Mucosa of descending colon (tissue), 3 donors: Measurements from ENCODE around the gene CNST. TPM values are rescaled to one million over a fixed set of nuclear protein-coding genes. Genes with fewer than 3 reads are reported as not detected.

ENCODE experiments used
- ATAC-seq: fragments of 200-7000 bp; cut with Tn5 transposase; one replicate; pipeline ENCODE4 v1.9.1; 2020; ENCODE audit warnings: mild to moderate bottlenecking, moderate library complexity
- DNase-seq, 3 donors: peaks; one replicate each; pipeline ENCODE4 v3.0.0-alpha.2; 2020
- H3K36me3 ChIP-seq: fragments of 200-600 bp; one replicate; pipeline ENCODE4 v1.8.0; 2021; ENCODE audit warnings: low read depth, mild to moderate bottlenecking
- H3K4me1 ChIP-seq: fragments of 200-600 bp; one replicate; pipeline ENCODE4 v1.8.0; 2021; ENCODE audit warnings: low read depth, mild to moderate bottlenecking
- H3K4me3 ChIP-seq: fragments of 200-600 bp; one replicate; pipeline ENCODE4 v1.8.0; 2021; ENCODE audit warnings: mild to moderate bottlenecking
- H3K9me3 ChIP-seq: fragments of 200-600 bp; one replicate; pipeline ENCODE4 v1.8.0; 2021; ENCODE audit warnings: mild to moderate bottlenecking
- intact Hi-C, 2 donors: fragments of 100-400 bp; cut with DNase I in 1 of 2; cut with micrococcal nuclease in 1 of 2; formaldehyde crosslinking; loops; one replicate each; pipeline versions ENCODE4 v1.11.0 to v1.11.1; 2022; cut with DNase I, micrococcal nuclease
- total RNA-seq, 3 donors: library from RNA; stranded (reverse); fragmentation: NEBNext Ultra II Directional in 2 of 3; extraction: Animal tissue kit (Norgen Biotek cat#: 25700) in 2 of 3; gene quantifications; one replicate each; pipeline versions ENCODE4 v1.2.1 to v1.2.4, GENCODE V29; 2021 to 2023
- TF ChIP-seq, protein P1 (sequence below): fragments of 200-600 bp; IDR thresholded peaks from one replicate; pipeline ENCODE4 v1.8.0; 2022; ENCODE audit warnings: antibody characterized with exemption, mild to moderate bottlenecking
- donor health status: DM: no; HTN: no; CAD: no; lungs with moderate emphysema.
- donor health status: DM: no; HTN: no; CAD: no.
- donor health status: DM: no; HTN: yes; CAD: no.

CNST gene
- total RNA-seq, 3 donors from 2014 or later: 31.6 to 47.7 (median 44.6) TPM

GRCh38 chr1:246680190-246680589, 113.9 kb downstream of the CNST start:
- intact Hi-C loops: no loop called here
- ATAC-seq (no peak), DNase-seq (no peak)
- Histone ChIP-seq H3K9me3 (no peaks in the 10 kb centered on the region), H3K4me3 (no peak overlapping the region), H3K4me1 (peaks cover 29% of the 10 kb centered on the region), H3K36me3 (no peaks in the 10 kb centered on the region)
- TF ChIP-seq, protein P1, sequence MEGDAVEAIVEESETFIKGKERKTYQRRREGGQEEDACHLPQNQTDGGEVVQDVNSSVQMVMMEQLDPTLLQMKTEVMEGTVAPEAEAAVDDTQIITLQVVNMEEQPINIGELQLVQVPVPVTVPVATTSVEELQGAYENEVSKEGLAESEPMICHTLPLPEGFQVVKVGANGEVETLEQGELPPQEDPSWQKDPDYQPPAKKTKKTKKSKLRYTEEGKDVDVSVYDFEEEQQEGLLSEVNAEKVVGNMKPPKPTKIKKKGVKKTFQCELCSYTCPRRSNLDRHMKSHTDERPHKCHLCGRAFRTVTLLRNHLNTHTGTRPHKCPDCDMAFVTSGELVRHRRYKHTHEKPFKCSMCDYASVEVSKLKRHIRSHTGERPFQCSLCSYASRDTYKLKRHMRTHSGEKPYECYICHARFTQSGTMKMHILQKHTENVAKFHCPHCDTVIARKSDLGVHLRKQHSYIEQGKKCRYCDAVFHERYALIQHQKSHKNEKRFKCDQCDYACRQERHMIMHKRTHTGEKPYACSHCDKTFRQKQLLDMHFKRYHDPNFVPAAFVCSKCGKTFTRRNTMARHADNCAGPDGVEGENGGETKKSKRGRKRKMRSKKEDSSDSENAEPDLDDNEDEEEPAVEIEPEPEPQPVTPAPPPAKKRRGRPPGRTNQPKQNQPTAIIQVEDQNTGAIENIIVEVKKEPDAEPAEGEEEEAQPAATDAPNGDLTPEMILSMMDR: no peak

DNA sequence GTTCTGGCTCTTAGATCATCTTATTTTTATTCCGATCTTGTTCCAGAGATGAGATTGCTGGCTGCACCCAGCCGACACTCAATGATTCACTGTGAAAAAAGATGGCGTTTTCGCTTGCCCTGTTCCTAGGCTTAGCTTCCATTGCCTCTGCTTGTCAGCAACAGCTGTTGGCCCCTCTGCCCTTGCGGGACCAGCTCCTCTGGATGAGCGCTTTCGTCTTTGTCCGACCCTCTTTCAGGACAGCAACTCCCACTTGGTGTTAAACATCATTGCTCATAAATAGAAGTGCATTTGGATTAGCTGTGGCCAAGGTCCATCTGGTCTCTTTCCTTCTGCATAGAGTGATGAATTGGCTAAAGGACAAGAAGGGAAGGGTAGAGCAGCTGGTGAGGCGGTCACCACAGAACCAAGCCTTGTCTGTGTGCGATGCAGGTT, 114.5 kb downstream of the CNST start:
- peaks cover 29% of the 10 kb centered on the region for H3K4me1 ChIP-seq

DNA sequence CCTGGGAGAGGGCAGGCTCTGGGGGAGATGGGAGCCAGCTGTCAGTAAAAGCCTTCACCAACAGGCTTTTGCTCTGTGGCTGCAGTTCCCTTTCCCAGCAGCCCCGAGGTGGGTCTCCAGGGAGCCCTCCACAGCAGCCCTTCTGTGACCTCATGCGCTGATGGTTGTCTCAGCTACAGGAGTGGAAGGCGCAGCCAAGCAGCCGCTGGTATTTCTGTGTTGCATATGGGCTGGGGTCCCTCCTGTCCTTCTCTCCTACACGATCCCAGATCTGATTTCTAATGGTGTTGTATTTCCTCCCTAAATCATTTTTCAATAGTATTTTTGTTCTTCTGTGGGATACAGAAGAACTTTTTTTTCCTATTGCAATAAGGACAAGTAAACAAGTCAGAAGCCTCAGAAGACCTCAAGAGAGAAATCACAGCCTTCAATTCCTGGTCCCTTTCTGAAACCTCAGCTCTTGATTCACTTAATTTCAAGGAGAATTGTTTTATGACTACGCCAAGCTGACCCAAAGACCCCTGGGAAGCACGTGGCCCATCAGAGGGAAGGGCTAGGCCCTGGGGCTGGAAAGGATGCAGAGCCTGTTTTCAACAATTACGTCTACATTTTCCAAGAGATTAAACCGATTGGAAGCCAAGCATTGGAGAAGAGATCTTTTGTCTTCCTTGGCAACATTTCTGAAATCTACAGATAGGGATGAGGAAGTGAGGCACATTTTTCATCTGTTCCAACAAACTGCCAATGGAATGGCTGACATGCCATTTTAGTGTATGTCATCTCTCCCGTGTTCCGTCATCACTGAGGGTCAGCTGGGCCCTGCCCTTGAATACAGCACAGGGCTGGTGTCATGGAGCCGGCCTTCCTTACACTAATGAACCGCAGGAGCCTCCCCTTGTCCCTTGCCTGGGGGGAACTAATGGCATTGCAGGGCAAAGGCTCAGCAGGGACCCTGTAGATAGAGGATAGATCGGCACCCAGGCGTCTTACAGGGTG, 115.9 kb downstream of the CNST start:
- no peak for DNase-seq
- Histone ChIP-seq H3K9me3 (no peaks in the 10 kb centered on the region), H3K4me1 (peaks cover 27% of the 10 kb centered on the region), H3K4me3 (no peak overlapping the region), H3K36me3 (no peaks in the 10 kb centered on the region)
- ATAC-seq: no peak
- intact Hi-C loops: no loop called here
- TF ChIP-seq, protein P1: no peak

More for the DNA sequence above, 114.5 kb downstream of the CNST start:
- Histone ChIP-seq H3K36me3 (no peaks in the 10 kb centered on the region), H3K4me3 (no peak overlapping the region), H3K9me3 (no peaks in the 10 kb centered on the region)
- DNase-seq (no peak), ATAC-seq (peak; percentile 50)
- TF ChIP-seq, protein P1: no peak
- intact Hi-C loops: no loop called here

GRCh38 chr1:246683521-246683920, 117.3 kb downstream of the CNST start:
- H3K4me1 ChIP-seq: peaks cover 14% of the 10 kb centered on the region
- ATAC-seq (no peak), DNase-seq (no peak)
- intact Hi-C loops: no loop called here
- no peaks in the 10 kb centered on the region for H3K9me3 ChIP-seq
- H3K36me3 ChIP-seq: no peaks in the 10 kb centered on the region
- TF ChIP-seq, protein P1: no peak
- H3K4me3 ChIP-seq: no peak overlapping the region

GRCh38 chr1:246687002-246687401, 120.7 kb downstream of the CNST start:
- DNase-seq: no peak
- intact Hi-C loops: no loop called here
- no peak overlapping the region for H3K4me3 ChIP-seq
- H3K4me1 ChIP-seq: peaks cover 5% of the 10 kb centered on the region
- no peaks in the 10 kb centered on the region for H3K9me3 ChIP-seq
- no peaks in the 10 kb centered on the region for H3K36me3 ChIP-seq
- TF ChIP-seq, protein P1: no peak
- no peak for ATAC-seq
